OCI-LY7 (cell line): ENCODE measurements around the gene SIL1.

ENCODE experiments used
- EZH2phosphoT487 ChIP-seq: fragments of 200-600 bp; sonication (generic); IDR thresholded peaks from 2 replicates; pipeline ENCODE4 v1.6.1; 2018; ENCODE audit warnings: low read depth, borderline replicate concordance, mild to moderate bottlenecking, mixed run types, antibody characterized with exemption, low read length, moderate library complexity, mixed read lengths
- TF ChIP-seq, protein P1 (sequence below): fragments of 200-600 bp; sonication (generic); conservative IDR thresholded peaks from 2 replicates; pipeline ENCODE4 v1.5.1; 2014; ENCODE audit warnings: mild to moderate bottlenecking, antibody characterized with exemption, low read length, moderate library complexity, mixed read lengths

DNA sequence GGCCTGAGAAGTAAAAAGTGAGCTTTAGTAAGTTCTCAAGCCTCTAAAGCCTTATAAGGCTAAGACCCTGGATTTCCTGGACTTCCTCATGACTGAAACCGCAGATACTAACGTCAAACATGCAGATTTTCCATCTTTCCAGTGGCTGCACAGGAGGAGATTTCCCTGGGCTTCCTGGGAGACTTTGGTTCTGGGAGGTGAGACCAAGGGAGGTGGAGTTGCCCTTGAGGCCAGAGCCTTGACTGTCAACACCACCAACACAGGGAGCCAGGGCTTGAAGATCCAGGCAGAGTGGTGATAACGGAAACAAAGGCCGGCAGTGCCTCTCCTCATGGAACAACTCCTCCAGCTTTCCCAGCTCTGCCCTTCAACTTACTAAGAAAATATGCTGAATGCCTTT is 178.3 kb downstream of the SIL1 start:
- TF ChIP-seq, protein P1, sequence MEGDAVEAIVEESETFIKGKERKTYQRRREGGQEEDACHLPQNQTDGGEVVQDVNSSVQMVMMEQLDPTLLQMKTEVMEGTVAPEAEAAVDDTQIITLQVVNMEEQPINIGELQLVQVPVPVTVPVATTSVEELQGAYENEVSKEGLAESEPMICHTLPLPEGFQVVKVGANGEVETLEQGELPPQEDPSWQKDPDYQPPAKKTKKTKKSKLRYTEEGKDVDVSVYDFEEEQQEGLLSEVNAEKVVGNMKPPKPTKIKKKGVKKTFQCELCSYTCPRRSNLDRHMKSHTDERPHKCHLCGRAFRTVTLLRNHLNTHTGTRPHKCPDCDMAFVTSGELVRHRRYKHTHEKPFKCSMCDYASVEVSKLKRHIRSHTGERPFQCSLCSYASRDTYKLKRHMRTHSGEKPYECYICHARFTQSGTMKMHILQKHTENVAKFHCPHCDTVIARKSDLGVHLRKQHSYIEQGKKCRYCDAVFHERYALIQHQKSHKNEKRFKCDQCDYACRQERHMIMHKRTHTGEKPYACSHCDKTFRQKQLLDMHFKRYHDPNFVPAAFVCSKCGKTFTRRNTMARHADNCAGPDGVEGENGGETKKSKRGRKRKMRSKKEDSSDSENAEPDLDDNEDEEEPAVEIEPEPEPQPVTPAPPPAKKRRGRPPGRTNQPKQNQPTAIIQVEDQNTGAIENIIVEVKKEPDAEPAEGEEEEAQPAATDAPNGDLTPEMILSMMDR, result no peak
- TF ChIP-seq EZH2phosphoT487, result no peak
